Neural crest cell (in vitro differentiated cells): ENCODE measurements around the gene CHST11. TPM values are rescaled to one million over a fixed set of nuclear protein-coding genes. Genes with fewer than 3 reads are reported as not detected.
A peak's percentile ranks its signal among the peaks of the same experiment; 100 is the strongest.

ENCODE experiments used
- DNase-seq: peaks from one replicate; pipeline ENCODE4 v3.0.0; 2021; ENCODE audit warnings: low read depth, mixed read lengths, low spot score
- H3K27ac Mint-ChIP-seq: one replicate; pipeline ENCODE4 v1.8.0; 2021; ENCODE audit warnings: mild to moderate bottlenecking, mixed read lengths; ENCODE audit not compliant: unreplicated experiment
- H3K27me3 Mint-ChIP-seq: 2 replicates; pipeline ENCODE4 v1.8.0; 2021; ENCODE audit warnings: low read depth, mild to moderate bottlenecking, mixed read lengths
- H3K36me3 Mint-ChIP-seq: 2 replicates; pipeline ENCODE4 v1.8.0; 2021; ENCODE audit warnings: low read depth, mild to moderate bottlenecking, mixed read lengths
- H3K4me1 Mint-ChIP-seq: 2 replicates; pipeline ENCODE4 v1.8.0; 2021; ENCODE audit warnings: mixed read lengths
- H3K4me3 Mint-ChIP-seq: one replicate; pipeline ENCODE4 v1.8.0; 2021; ENCODE audit warnings: mild to moderate bottlenecking, mixed read lengths
- H3K9me3 Mint-ChIP-seq: 2 replicates; pipeline ENCODE4 v1.8.0; 2021; ENCODE audit warnings: mixed read lengths
- CTCF ChIP-seq: fragments of 200-600 bp; sonication (generic); conservative IDR thresholded peaks from 2 replicates; pipeline ENCODE4 v1.5.0; 2021; ENCODE audit warnings: antibody characterized with exemption, mild to moderate bottlenecking
- total RNA-seq: library from RNA; stranded (reverse); gene quantifications from 2 replicates; pipeline ENCODE4 v1.2.1, GENCODE V29; 2021

Gene CHST11
- total RNA-seq, 1 donor from 2014 or later = 10.0 TPM

GRCh38 chr12:104712477-104712876 is 255.7 kb downstream of the CHST11 start:
- TF ChIP-seq CTCF = no peak
- no peak for DNase-seq
- no peak overlapping the region for H3K4me3 Mint-ChIP-seq
- H3K9me3 Mint-ChIP-seq = no peaks in the 10 kb centered on the region
- no peak overlapping the region for H3K27ac Mint-ChIP-seq
- peaks cover 46% of the 10 kb centered on the region for H3K4me1 Mint-ChIP-seq
- no peaks in the 10 kb centered on the region for H3K36me3 Mint-ChIP-seq
- no peaks in the 10 kb centered on the region for H3K27me3 Mint-ChIP-seq

DNA sequence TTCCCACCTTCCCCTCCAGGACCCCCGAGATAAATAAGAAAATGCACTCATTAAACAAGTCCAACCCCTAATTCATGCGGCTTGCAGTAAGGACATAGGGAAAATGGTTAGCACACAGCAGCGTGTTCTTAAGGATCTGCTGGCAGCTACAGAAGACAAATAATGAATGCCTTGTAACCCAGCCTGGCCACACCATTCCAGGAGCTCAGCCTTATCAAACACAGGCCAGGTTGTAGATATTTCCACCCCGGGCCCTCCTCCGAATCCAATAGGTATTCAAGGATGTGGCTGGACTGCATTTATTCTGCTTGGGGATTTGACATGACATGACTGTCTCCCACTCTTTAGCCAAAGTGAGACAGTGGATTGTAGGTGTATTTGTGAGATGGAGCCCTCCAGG is 256.2 kb downstream of the CHST11 start:
- H3K4me1 Mint-ChIP-seq = peaks cover 42% of the 10 kb centered on the region
- H3K9me3 Mint-ChIP-seq = no peaks in the 10 kb centered on the region
- no peak overlapping the region for H3K4me3 Mint-ChIP-seq
- H3K27me3 Mint-ChIP-seq = no peaks in the 10 kb centered on the region
- DNase-seq = no peak
- H3K36me3 Mint-ChIP-seq = no peaks in the 10 kb centered on the region
- TF ChIP-seq CTCF = no peak
- peak overlapping the region; percentile 36 for H3K27ac Mint-ChIP-seq

- H3K27me3 Mint-ChIP-seq = no peaks in the 10 kb centered on the region
- no peaks in the 10 kb centered on the region for H3K9me3 Mint-ChIP-seq
- no peaks in the 10 kb centered on the region for H3K36me3 Mint-ChIP-seq
- H3K27ac Mint-ChIP-seq = no peak overlapping the region
- no peak for DNase-seq
- no peak for TF ChIP-seq CTCF
- H3K4me1 Mint-ChIP-seq = peaks cover 42% of the 10 kb centered on the region
- no peak overlapping the region for H3K4me3 Mint-ChIP-seq
Measured at GRCh38 chr12:104713444-104713843, 256.7 kb downstream of the CHST11 start.

- no peak for TF ChIP-seq CTCF
- no peaks in the 10 kb centered on the region for H3K36me3 Mint-ChIP-seq
- no peaks in the 10 kb centered on the region for H3K27me3 Mint-ChIP-seq
- H3K9me3 Mint-ChIP-seq = no peaks in the 10 kb centered on the region
- no peak overlapping the region for H3K27ac Mint-ChIP-seq
- peaks cover 32% of the 10 kb centered on the region for H3K4me1 Mint-ChIP-seq
- no peak overlapping the region for H3K4me3 Mint-ChIP-seq
- no peak for DNase-seq
Measured at GRCh38 chr12:104714369-104714768, 257.6 kb downstream of the CHST11 start.

DNA sequence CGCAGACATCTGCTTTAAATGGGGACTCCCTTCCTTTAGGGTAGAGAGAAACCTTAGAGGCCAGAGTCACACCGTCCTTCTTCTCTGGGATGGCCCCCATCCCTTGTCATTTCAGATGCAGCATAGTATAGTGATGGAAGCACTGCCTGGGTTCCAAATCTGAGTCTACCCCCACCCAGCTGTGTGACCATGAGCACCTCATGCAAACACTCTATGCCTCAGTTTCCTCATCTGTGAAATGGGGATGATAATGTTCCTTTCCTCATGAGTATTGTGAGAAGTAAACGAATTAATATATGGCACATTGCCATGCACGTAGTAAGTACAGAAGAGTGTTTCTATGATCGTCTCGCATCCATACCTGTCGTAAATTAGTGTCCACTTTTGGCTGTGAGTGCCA is 259.4 kb downstream of the CHST11 start:
- H3K4me1 Mint-ChIP-seq = peaks cover 38% of the 10 kb centered on the region
- TF ChIP-seq CTCF = no peak

DNA sequence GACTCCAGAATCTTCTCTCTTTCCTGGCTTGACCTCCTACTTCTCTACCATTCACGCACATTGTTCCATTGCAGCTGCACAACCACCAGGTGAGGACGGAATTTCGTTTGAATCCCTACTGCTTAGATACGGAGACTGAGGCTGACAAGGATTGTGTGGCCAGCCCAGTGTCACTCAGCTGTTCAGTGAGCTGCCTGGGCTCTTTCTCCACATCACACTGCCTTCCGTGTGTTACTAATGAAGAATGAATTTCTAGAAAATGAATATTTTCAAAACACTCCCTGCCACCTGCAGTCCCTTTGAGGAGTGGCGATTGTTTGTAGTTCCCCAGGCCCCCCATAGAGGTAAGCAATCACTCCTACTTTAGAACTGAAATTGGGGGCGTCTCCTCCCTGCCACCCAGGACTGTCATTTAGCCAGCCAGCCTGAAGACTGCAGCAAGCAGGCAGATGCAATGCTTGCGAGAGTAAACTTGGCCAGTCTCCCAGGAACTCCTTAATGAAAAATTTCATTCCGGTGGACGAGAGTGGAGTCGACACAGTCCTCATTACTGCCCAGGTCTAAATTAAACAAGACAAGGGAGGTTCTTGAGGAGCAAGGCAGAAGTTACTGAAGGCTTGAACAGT is 261.7 kb downstream of the CHST11 start:
- TF ChIP-seq CTCF = no peak
- no peaks in the 10 kb centered on the region for H3K9me3 Mint-ChIP-seq
- no peaks in the 10 kb centered on the region for H3K36me3 Mint-ChIP-seq
- H3K27ac Mint-ChIP-seq = no peak overlapping the region
- no peak overlapping the region for H3K4me3 Mint-ChIP-seq
- H3K4me1 Mint-ChIP-seq = peaks cover 40% of the 10 kb centered on the region
- no peaks in the 10 kb centered on the region for H3K27me3 Mint-ChIP-seq
- no peak for DNase-seq

More for the DNA sequence above, 259.4 kb downstream of the CHST11 start:
- no peak overlapping the region for H3K4me3 Mint-ChIP-seq
- no peaks in the 10 kb centered on the region for H3K36me3 Mint-ChIP-seq
- H3K27me3 Mint-ChIP-seq = no peaks in the 10 kb centered on the region
- H3K27ac Mint-ChIP-seq = no peak overlapping the region
- no peaks in the 10 kb centered on the region for H3K9me3 Mint-ChIP-seq
- DNase-seq = no peak
